ENCODE data around the gene SGCG.

SGCG gene

DNA sequence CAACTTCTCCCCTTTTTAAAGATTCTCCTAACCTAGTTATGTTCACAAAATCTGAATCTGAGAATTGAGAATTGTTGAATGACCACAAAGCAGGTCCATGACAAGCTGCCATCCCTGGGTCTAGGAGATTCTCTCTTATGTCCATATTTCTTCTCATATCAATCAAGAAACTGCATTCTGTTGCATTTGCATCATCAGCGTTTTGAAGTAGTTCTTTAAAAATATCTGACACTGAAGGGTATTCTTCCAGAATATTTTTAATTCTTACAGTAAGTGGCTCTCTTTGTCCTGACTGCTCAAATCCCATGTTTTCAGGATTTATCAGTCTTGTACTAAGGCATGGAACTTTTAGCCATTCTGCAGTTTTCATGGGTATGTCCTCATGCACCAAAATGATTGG lies 158.4 kb downstream of the SGCG start:
- DNase-seq: no peak

DNA sequence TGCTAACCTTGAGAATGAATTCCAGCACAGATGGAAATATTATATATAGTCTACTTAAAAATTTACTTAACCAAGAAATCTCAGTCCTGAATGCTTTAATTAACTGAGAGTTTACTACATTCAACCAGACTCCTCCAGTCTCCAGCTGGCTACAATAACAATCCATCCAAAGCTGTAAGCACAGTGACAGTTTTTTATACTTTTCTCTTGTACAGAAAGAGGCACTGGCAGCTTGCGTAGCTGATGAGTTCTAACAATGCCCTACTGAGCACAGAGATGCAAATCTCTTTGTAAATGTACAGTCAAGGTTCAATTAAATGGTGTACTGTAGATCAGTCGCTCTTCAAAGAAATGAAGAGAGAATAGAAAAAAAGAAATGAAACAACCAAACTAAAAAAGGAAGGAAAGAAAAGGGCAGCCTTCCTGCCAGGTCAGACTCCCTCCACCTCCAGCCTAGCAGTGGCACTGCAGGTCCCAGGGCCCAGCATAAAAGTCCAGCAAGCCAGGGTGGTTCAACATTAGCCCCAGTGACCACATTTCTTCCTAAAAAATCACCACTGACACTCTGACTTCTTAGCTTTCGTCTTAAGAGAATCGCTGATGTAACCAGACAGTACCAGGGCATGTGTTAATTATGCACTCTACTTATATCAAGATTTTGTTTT lies 164.3 kb downstream of the SGCG start:
- no peak for DNase-seq

DNA sequence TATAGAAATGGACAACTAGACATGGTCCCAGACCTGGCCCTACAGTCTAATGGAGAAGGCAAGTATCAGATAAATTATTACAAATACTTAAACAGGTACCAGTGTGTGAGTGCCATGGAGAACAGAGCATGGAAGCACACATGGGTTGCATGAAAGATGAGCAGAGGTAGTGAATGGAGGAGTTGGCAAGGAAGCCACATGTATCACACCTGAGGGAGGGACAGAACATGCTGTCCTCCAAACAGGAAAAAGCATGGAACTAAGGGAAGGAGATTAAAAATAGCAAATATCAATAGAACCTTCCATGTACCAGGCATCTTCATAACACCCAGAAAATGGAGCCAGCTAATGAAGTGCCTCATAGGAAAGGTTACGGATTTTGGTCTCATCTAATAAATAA lies 166.8 kb downstream of the SGCG start:
- DNase-seq: no peak

DNA sequence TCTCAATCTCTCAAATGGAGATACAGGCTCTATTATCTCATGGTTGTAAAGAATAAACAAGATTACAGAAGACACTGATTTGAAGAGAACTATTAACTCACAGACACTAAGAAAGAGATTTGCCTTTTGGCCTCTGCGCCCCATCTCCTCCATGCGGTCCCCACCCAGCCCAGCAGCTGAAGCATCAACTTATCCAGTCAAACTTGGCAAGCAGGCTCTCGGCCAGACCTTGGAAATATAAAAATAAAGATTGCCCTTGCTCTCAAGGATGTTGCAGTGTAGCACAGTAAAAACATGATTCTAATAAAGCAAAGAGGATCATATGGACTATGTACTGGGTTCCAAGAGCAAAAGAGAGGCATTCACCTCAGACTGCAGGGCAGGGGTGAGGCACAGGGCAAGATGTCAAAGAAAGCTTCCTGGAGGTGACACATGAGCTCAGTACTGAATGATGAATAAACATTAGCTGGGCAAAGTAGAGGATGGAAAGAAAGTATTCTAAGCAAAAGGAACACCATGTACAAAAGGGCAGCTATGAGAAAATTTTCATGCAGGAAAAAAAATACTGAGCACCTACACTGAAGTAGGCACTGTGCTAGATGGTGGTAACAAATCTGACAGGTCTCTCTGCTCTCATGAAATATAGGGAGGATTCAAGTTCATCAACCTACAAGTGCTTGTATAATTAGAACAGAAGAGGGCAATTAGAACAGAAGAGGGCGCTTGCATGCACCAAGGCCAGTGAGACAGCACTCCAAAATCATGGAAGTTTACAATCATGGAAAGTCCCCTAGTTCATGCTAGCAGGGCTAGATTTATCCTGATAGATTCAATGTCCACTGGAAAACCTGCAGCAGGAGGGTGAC lies 167.7 kb downstream of the SGCG start:
- DNase-seq: no peak

DNA sequence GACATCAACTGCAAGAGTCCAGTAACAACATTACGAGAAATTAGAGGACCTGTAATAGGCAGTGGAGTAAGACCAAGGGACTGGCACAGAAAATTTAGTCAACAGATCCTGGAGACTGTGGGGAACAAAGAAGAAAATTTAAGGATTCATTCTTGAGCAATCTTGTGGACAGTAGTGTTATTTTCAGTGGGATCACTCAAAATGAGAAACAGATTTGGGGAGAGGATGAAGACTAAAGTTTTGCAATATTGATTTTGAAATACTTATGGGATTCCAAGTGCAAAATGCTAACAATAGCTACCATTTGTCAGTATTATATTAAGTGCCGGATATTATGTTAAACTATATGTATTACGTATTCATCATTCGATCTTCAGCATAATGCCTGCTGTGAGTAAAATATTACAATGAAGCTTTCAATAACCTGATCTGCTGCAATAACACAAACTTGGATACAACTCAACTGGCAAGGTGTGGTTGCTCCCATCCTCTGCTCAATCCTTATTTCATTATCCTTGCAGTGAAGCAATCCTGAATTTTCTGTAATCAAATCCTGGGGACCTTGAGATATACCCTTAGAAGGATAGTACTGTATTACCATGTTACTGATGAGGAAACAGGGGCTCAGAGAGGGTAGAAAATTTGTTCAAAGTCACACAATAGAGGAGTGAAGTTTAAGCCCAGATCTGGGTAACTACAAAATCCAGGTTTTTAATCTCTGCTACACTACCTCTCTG lies 168.6 kb downstream of the SGCG start:
- DNase-seq: no peak

DNA sequence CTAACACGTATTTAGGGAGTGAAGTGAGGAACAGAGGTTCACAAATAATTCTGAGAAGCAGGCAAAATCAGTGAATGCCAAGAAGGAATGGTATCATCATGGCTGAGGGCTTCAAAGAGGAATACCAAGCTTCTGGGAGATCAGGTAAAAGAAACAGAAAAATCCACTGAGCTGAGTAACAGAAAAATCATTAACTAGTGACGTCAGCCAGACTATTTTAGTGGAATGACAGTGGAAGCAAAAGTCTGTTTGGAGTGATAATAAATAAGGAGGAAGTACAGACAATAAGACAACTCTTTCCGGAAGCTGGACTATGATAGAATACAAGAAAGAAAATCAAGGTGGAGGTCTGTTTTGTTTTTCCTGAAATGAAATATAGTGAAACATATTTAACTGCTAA lies 169.2 kb downstream of the SGCG start:
- DNase-seq: no peak

DNA sequence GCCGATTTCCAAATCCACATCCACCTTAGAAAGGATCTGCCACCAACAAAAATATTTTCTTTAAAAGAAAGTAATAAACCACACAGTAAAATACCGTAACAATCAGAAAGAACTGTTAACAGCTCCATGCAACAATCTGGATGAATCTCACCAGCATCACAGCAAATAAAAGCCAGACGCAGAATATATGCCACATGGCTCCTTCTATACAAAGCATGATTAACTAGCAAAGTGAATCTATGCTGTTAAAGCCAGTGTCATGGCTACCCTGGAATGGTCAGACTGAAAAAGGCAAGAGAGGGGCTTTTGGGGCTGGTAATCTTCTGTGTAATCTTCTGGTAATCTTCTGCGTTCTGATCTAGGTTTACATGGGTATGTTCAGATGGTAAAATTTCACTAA lies 171.4 kb downstream of the SGCG start:
- DNase-seq: no peak

DNA sequence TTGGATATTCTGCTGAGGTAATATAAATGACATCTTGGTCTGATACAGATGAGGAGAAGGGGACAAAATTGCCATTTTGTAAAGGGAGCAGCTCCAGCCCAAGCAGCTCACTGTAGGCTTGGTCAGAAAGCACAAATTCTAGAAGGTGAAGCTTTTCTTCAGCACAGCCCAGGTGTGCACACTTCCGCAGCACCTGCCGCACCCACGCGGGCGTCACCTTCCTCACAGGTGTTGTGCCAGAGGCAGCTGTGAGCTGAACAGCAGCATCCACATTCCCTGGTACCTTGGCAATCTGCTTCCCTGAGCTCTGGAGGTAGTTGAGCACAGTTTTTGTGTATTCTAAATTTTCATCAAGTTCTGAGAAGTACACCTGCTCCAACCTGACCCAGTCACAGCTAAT lies 173.7 kb downstream of the SGCG start:
- DNase-seq: no peak

DNA sequence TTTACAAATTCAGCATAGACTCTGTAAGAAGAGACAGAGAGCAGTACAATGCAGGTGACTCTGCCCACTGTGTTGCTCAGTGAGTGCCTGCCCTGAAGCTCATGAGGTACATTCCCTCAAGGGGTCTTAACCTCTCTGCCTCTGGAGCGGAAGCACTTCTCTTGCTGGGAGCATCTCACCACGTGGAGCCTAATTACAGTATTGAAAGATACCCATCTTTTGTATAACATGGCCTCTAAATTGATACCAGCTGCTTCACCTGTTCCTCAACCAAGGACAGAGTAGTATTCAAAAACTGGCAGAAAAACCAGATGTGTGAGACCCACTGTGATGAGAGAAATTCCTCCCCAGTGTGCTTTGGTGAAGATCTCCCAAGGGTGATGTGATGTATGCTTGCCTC lies 175.6 kb downstream of the SGCG start:
- no peak for DNase-seq

DNA sequence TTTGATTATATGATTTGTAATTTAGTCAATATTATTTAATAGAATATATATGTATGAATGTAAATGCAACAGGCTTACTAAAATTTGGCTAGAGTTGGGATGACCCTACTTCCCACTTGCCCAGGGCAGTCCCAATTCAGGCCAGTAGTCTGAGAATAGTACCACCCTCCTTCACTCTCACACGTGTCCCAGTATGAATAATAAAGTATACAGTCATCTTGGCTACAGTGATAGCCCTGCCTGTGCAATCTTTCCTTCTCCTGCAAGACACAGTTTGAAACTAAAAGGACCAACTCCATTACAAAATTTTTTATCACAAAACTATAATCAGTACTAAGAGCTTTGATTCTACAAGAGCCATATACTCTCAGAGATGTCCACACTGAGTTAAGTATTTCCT lies 176.6 kb downstream of the SGCG start:
- DNase-seq: no peak

DNA sequence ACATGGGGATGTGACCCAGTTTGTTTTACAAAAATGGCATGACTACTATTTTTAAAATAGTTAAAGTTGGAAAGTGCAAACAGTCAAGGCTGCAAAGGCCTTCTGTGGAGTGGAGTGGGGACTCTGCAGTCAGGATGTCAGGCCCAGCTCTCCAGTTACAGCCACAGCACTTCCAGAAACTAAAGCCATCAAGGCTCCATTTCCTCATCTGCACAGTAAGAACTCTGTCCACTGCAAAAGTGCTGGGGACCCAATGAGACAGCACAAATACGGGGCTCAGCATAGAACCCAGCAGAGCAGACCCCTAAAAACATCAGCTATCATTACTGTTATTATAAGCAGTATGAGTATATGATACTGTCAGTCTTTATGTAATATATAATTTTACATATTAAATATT lies 179.1 kb downstream of the SGCG start:
- no peak for DNase-seq

DNA sequence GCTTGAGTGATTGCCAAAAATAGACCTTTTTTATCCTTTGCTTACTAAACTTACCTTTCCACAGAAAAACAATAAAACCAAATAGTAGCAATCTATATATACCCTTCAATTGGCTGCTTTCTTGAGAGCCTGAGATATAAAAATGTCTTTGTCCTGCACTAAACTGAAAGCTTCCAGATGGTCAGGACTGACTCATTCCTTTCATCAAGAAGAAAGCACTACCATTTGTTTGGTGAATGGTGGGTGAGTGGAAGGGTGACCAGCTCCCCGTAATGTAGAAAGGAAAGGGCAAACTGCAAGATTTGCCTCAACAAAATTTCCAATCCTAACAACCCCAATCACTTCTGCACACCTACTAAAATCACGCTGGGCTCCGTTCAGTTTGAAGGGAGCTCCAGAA lies 184.9 kb downstream of the SGCG start:
- no peak for DNase-seq

DNA sequence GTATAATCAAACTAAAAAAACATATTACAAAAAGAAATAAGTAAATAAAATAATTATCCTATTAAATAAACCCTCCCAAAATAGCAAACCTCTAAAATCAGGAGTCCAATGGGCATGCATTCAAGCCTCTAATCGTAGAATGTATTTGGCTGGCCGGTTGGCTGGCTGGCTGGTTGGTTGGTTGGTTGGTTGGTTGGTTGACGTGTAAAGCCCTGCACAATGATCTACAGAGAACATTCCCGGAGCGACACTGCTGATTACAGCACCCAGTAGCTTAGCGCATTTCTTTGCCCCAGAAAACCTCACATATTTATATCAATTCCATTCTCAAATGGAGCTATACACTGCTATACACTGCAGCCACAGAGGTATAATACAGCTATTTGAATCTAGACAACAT lies 187.1 kb downstream of the SGCG start:
- DNase-seq: no peak

DNA sequence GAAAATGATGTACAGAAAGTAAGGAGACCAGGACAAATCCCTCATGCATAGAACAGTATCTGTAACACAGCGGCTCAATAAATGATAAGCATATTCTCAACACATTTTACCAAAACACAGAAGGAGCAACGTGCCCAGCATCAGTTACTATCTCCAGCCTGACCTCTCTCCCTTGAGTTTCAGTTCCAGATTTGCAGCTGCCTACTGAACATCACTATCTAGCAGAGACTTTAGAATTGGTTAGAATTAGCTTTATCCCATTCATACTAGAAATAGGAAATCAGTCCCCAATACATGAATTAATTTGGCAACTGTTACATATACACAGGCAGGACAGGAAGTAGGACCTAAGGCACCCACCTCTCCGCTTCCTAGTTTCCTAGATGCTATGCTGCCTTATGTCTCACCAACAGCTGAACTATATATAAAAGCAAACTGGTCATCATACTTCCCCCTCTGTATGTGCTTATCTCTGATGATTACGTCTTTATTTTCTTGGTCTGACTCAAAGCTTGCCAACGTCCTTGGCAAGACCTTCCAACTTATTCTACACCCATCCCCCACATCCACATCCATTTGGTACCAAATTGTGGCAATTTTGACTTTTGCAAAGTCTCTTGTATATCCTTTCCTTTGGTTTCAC lies 191.6 kb downstream of the SGCG start:
- peak; percentile 37 for DNase-seq

Measured in activated CD4-positive, alpha-beta T cell treated with anti-CD3 and anti-CD28 coated beads, Interleukin-10, Interleukin-2, amounts not matched to agents 100 ng/mL and 50 ng/mL, durations not matched to agents 16 hours and 8 hours (primary cell).